SK-N-SH (cell line): ENCODE results near the gene CA9. TPM values are rescaled to one million over a fixed set of nuclear protein-coding genes. Genes with fewer than 3 reads are reported as not detected.
A peak's percentile ranks its signal among the peaks of the same experiment; 100 is the strongest.

Experiments used
- CTCF ChIA-PET: fragments of 300-600, 350-600 bp; formaldehyde crosslinking; extraction: SDS; loops from one replicate; lab custom pipeline; 2021; lab: Yijun Ruan, JAX
- POLR2A ChIA-PET: fragments of 350-600 bp; sonication (Branson Sonifier 250); formaldehyde crosslinking; extraction: SDS; loops from one replicate; lab custom pipeline; 2020; ENCODE audit warnings: antibody characterized with exemption, inconsistent platforms; lab: Yijun Ruan, JAX
- DNase-seq: peaks from one replicate; pipeline ENCODE4 v3.0.0; 2012
- H2AFZ ChIP-seq: fragments of 200-600 bp; sonication (generic); 2 replicates; pipeline ENCODE4 v1.8.1; 2016; ENCODE audit warnings: antibody characterized with exemption, mild to moderate bottlenecking, low read depth
- H3F3A ChIP-seq: fragments of 200-600 bp; sonication (generic); replicated peaks from 2 replicates; pipeline ENCODE3; 2016; ENCODE audit warnings: antibody characterized with exemption, mild to moderate bottlenecking; ENCODE audit not compliant: insufficient read depth
- H3K27ac ChIP-seq, 2 experiments: fragments of 200-500 bp in 1 of 2; fragments of 200-600 bp in 1 of 2; sonication (Bioruptor generic) in 1 of 2; sonication (generic), shearing (Covaris generic) in 1 of 2; 2 replicates each; pipeline versions ENCODE4 v1.5.1 to v1.6.1; 2014 to 2016; ENCODE audit warnings: low read depth in 2 of 2, inconsistent platforms in 1 of 2, low read length in 1 of 2, mild to moderate bottlenecking in 1 of 2, mixed read lengths in 1 of 2
- H3K27me3 ChIP-seq: fragments of 200-600 bp; sonication (generic), shearing (Covaris generic); 2 replicates; pipeline ENCODE4 v1.6.1; 2016; ENCODE audit warnings: mixed run types; ENCODE audit not compliant: insufficient read depth
- H3K36me3 ChIP-seq, 2 experiments: fragments of 200-500 bp in 1 of 2; fragments of 200-600 bp in 1 of 2; sonication (Bioruptor generic) in 1 of 2; sonication (generic) in 1 of 2; replicated peaks in 1 of 2; 2 replicates each; pipeline versions ENCODE3 to v1.5.1; 2014 to 2016; ENCODE audit warnings: low read length in 1 of 2, mild to moderate bottlenecking in 1 of 2; ENCODE audit not compliant: insufficient read depth in 2 of 2, control insufficient read depth in 1 of 2
- H3K4me1 ChIP-seq, 2 experiments: fragments of 200-500 bp in 1 of 2; fragments of 200-600 bp in 1 of 2; sonication (Bioruptor generic) in 1 of 2; sonication (generic), shearing (Covaris generic) in 1 of 2; 2 replicates each; pipeline versions ENCODE4 v1.5.1 to v1.6.1; 2014 to 2016; ENCODE audit warnings: low read depth in 1 of 2, low read length in 1 of 2, mixed run types in 1 of 2; ENCODE audit not compliant: insufficient read depth in 2 of 2, control insufficient read depth in 1 of 2
- H3K4me2 ChIP-seq: fragments of 200-600 bp; sonication (generic), shearing (Covaris generic); 2 replicates; pipeline ENCODE4 v1.6.1; 2017; ENCODE audit warnings: mixed run types
- H3K4me3 ChIP-seq, 2 experiments: fragments of 200-500 bp in 1 of 2; fragments of 200-600 bp in 1 of 2; sonication (Bioruptor generic) in 1 of 2; sonication (generic), shearing (Covaris generic) in 1 of 2; 2 replicates each; pipeline versions ENCODE4 v1.5.1 to v1.8.1; 2014 to 2016; ENCODE audit warnings: low read depth in 2 of 2, inconsistent platforms in 1 of 2, low read length in 1 of 2, mild to moderate bottlenecking in 1 of 2, mixed read lengths in 1 of 2, moderate library complexity in 1 of 2
- H3K79me2 ChIP-seq: fragments of 200-600 bp; sonication (generic); 2 replicates; pipeline ENCODE4 v1.8.1; 2017; ENCODE audit warnings: mild to moderate bottlenecking; ENCODE audit not compliant: insufficient read depth
- H3K9ac ChIP-seq: fragments of 200-600 bp; sonication (generic); 2 replicates; pipeline ENCODE4 v1.6.1; 2017; ENCODE audit warnings: mixed run types
- H3K9me2 ChIP-seq: fragments of 200-600 bp; sonication (generic); 2 replicates; pipeline ENCODE4 v1.6.1; 2017; ENCODE audit warnings: mixed run types
- H3K9me3 ChIP-seq: fragments of 200-600 bp; sonication (generic); 2 replicates; pipeline ENCODE4 v1.6.1; 2017; ENCODE audit warnings: mixed run types, mild to moderate bottlenecking, moderate library complexity
- H4K20me1 ChIP-seq: fragments of 200-600 bp; sonication (generic); 2 replicates; pipeline ENCODE4 v1.6.1; 2017; ENCODE audit warnings: mild to moderate bottlenecking, mixed run types; ENCODE audit not compliant: insufficient read depth
- CHD2 ChIP-seq: fragments of 150-350 bp; IDR thresholded peaks from 2 replicates; pipeline ENCODE4 v1.6.1; 2018; ENCODE audit warnings: low read length; ENCODE audit not compliant: partially characterized antibody
- FOSL2 ChIP-seq: IDR thresholded peaks from 2 replicates; pipeline ENCODE4 v1.4.0; 2012; ENCODE audit warnings: low read depth, mild to moderate bottlenecking, moderate library complexity, borderline replicate concordance
- NFIC ChIP-seq: IDR thresholded peaks from 2 replicates; pipeline ENCODE4 v1.4.0; 2012; ENCODE audit warnings: borderline replicate concordance
- POLR2AphosphoS5 ChIP-seq: IDR thresholded peaks from 2 replicates; pipeline ENCODE4 v1.6.1; 2012; ENCODE audit warnings: low read depth, low read length
- RCOR1 ChIP-seq: fragments of 150-350 bp; IDR thresholded peaks from 2 replicates; pipeline ENCODE4 v1.6.1; 2017; ENCODE audit warnings: antibody characterized with exemption, low read length
- YY1 ChIP-seq: IDR thresholded peaks from 2 replicates; pipeline ENCODE4 v1.4.0; 2012; ENCODE audit warnings: low read depth, mild to moderate bottlenecking
- WGBS: methylation state at CpG from one replicate; pipeline ENCODE4 v1.1.6; 2017; ENCODE audit warnings: low lambda C conversion rate; 5-methylcytosine and 5-hydroxymethylcytosine counted together
- polyA plus RNA-seq, 3 experiments: library from polyadenylated mRNA; depleted of rRNA; stranded (reverse); fragments of >200 nt; gene quantifications; 2 replicates each; pipeline ENCODE4 v1.2.3, GENCODE V29; 2012

CA9 gene
- polyA plus RNA-seq, 1 of the 3 experiments (the other 2 are of a cell fraction), result 1.4 TPM

DNA sequence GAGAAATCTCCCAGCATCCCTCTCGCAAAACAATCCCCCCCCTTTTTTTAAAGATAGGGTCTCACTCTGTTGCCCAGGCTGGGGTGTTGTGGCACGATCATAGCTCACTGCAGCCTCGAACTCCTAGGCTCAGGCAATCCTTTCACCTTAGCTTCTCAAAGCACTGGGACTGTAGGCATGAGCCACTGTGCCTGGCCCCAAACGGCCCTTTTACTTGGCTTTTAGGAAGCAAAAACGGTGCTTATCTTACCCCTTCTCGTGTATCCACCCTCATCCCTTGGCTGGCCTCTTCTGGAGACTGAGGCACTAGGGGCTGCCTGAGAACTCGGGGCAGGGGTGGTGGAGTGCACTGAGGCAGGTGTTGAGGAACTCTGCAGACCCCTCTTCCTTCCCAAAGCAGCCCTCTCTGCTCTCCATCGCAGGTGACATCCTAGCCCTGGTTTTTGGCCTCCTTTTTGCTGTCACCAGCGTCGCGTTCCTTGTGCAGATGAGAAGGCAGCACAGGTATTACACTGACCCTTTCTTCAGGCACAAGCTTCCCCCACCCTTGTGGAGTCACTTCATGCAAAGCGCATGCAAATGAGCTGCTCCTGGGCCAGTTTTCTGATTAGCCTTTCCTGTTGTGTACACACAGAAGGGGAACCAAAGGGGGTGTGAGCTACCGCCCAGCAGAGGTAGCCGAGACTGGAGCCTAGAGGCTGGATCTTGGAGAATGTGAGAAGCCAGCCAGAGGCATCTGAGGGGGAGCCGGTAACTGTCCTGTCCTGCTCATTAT is 6.8 kb downstream of the CA9 start:
- 0 out of 4 replicates have a peak overlapping the region, but pooled peaks of 1 of the 2 experiments have one; percentile 28 for H3K27ac ChIP-seq
- DNase-seq, result no peak
- no peak overlapping the region for H2AFZ ChIP-seq
- H3K36me3 ChIP-seq, result peaks cover 22 to 30% of the 10 kb centered on the region in 2 experiments
- peaks cover 4% of the 10 kb centered on the region in 2 experiments; a peak in 1 of 4 replicates for H3K4me1 ChIP-seq
- ChIA-PET CTCF (interaction anchor here (0.9 to 1.2 kb wide), 3 partner anchors 22 to 77 kb away, joined by 3 to 6 read pairs (median 4); partner anchors contain the start of genes CCDC107 and RMRP), POLR2A (interaction anchor here (1.0 to 1.7 kb wide), 2 partner anchors 10 to 22 kb away, joined by 3 to 4 read pairs; partner anchors contain the start of genes CCDC107 and RMRP)
- no peak overlapping the region for H3K4me3 ChIP-seq
- H3K4me2 ChIP-seq, result no peak overlapping the region
- H3K9me2 ChIP-seq, result no peaks in the 10 kb centered on the region
- 85% methylated on average over 15 of the region's 15 CpGs for WGBS
- no peaks in the 10 kb centered on the region for H3K9me3 ChIP-seq
- H3K27me3 ChIP-seq, result no peaks in the 10 kb centered on the region
- H3K9ac ChIP-seq, result no peak overlapping the region
- TF ChIP-seq YY1 (no peak), POLR2AphosphoS5 (peak; percentile 55; the same call in 1 of the 2 replicates)
- peaks cover 20% of the 10 kb centered on the region for H4K20me1 ChIP-seq
- H3K79me2 ChIP-seq, result peaks cover under 1% of the 10 kb centered on the region; the same call in 1 of the 2 replicates
- H3F3A ChIP-seq, result peaks cover 37% of the 10 kb centered on the region

DNA sequence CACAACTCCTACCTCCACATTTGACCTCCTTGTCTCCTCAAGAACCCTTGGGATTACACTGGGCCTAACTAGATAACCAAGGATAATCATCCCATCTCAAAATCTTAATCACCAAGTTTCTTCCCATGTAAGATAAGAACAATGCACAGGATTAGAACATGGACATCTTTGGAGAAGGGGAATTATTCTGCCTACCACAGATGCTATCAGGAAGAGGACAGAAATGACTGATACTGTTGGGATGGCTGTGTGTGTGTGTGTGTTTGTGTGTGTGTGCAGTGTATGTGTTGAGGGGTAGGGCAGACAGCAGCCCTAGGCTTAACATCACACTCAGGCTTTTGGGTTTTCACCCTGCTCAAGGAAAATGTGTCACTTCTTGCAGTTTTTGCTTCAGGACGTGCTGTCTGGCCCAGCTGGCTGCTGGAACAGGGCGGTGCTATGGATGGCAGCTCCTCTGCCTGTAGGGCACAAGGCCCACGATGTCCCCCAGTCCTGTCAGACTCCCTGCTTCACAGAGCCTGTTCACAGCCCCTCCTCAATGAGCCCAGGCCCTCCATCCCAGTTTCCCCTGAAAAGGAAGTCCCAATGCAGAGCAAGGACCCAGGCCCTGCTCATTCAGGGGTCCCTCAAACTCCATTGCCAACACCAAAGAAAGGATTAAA is 7.7 kb downstream of the CA9 start:
- H3K9ac ChIP-seq, result no peak overlapping the region
- peaks cover 9% of the 10 kb centered on the region; the same call in 1 of the 2 replicates for H3K79me2 ChIP-seq
- POLR2A ChIA-PET, result no interaction called here
- H4K20me1 ChIP-seq, result peaks cover 30% of the 10 kb centered on the region
- H2AFZ ChIP-seq, result no peak overlapping the region
- peaks cover 27 to 31% of the 10 kb centered on the region in 2 experiments for H3K36me3 ChIP-seq
- WGBS, result 71% methylated on average over 3 of the region's 3 CpGs
- CTCF ChIA-PET, result no interaction called here
- peaks cover 44% of the 10 kb centered on the region for H3F3A ChIP-seq
- peaks cover 0 to 4% of the 10 kb centered on the region in 2 experiments; a peak in 1 of 4 replicates for H3K4me1 ChIP-seq
- no peak overlapping the region for H3K4me3 ChIP-seq
- H3K27me3 ChIP-seq, result no peaks in the 10 kb centered on the region
- peak overlapping the region in 1 of 2 experiments; percentile 28; a peak in 1 of 4 replicates for H3K27ac ChIP-seq
- no peak for DNase-seq
- H3K4me2 ChIP-seq, result no peak overlapping the region
- H3K9me2 ChIP-seq, result no peaks in the 10 kb centered on the region
- no peak for TF ChIP-seq NFIC
- no peak for TF ChIP-seq RCOR1
- TF ChIP-seq, all 33 proteins: peak for 0
- H3K9me3 ChIP-seq, result no peaks in the 10 kb centered on the region

DNA sequence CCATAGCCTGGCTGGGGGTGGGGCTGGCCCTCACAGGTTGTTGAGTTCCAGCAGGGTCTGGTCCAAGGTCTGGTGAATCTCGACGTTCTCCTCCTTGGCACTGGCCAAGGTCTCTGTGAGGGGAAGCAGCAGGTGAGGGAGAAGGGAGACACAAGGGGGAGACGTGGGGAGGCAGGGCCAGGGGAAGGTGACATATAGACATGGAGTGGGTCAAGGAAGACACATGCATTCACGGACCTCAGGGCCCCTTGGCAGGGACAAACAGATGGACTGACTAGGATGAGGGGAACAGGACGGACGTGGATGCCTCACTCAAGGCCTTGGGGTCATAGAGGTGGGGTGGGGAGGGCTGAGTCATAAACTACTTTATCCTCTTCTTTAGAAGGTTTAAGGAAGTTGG is 8.3 kb downstream of the CA9 start:
- 90% methylated on average over 6 of the region's 6 CpGs for WGBS
- no peak overlapping the region for H3K4me3 ChIP-seq
- H3K27me3 ChIP-seq, result no peaks in the 10 kb centered on the region
- no peak for TF ChIP-seq FOSL2
- no peak for TF ChIP-seq CHD2
- no peaks in the 10 kb centered on the region for H3K9me3 ChIP-seq
- H3K4me1 ChIP-seq, result peaks cover 0 to 9% of the 10 kb centered on the region in 2 experiments; a peak in 1 of 4 replicates
- ChIA-PET POLR2A (no interaction called here), CTCF (interaction anchor here (2.4 kb wide), 1 partner anchor 15 kb away, joined by 20 read pairs; no protein-coding TSS in a partner anchor)
- peaks cover 36% of the 10 kb centered on the region for H4K20me1 ChIP-seq
- H3K79me2 ChIP-seq, result peaks cover 14% of the 10 kb centered on the region; the same call in 1 of the 2 replicates
- no peaks in the 10 kb centered on the region for H3K9me2 ChIP-seq
- no peak overlapping the region for H3K27ac ChIP-seq
- peaks cover 27 to 34% of the 10 kb centered on the region in 2 experiments for H3K36me3 ChIP-seq
- H3K9ac ChIP-seq, result no peak overlapping the region
- DNase-seq, result no peak
- no peak overlapping the region for H3K4me2 ChIP-seq
- H2AFZ ChIP-seq, result no peak overlapping the region
- H3F3A ChIP-seq, result peaks cover 50% of the 10 kb centered on the region
